IMR-90 (cell line): ENCODE data around the gene ATP13A2. TPM values are rescaled to one million over a fixed set of nuclear protein-coding genes. Genes with fewer than 3 reads are reported as not detected.

Experiments used
- BHLHE40 ChIP-seq: fragments of 150-350 bp; IDR thresholded peaks from 2 replicates; pipeline ENCODE4 v1.6.1; 2016; ENCODE audit warnings: mild to moderate bottlenecking, low read depth, low read length
- CHD1 ChIP-seq: IDR thresholded peaks from 2 replicates; pipeline ENCODE4 v1.6.1; 2012; ENCODE audit warnings: low read depth, low read length, improper control_type of control experiment
- FOS ChIP-seq: fragments of 150-350 bp; IDR thresholded peaks from 2 replicates; pipeline ENCODE4 v1.6.1; 2016; ENCODE audit warnings: low read depth, low read length
- MAFK ChIP-seq: IDR thresholded peaks from 2 replicates; pipeline ENCODE4 v1.6.1; 2012; ENCODE audit warnings: low read depth, low read length, improper control_type of control experiment
- NFE2L2 ChIP-seq: fragments of 150-350 bp; IDR thresholded peaks from 2 replicates; pipeline ENCODE4 v1.6.1; 2016; ENCODE audit warnings: low read depth, mild to moderate bottlenecking, low read length
- RAD21 ChIP-seq: IDR thresholded peaks from 2 replicates; pipeline ENCODE4 v1.6.1; 2012; ENCODE audit warnings: low read length, improper control_type of control experiment
- SMC3 ChIP-seq: fragments of 150-350 bp; IDR thresholded peaks from 2 replicates; pipeline ENCODE4 v1.6.1; 2016; ENCODE audit warnings: low read depth, mild to moderate bottlenecking, antibody characterized with exemption, low read length, moderate library complexity
- polyA plus RNA-seq, 3 experiments: library from polyadenylated mRNA; depleted of rRNA; stranded (reverse); fragments of >200 nt; gene quantifications; 2 replicates each; pipeline ENCODE4 v1.2.3, GENCODE V29; 2012; ENCODE audit warnings: low replicate concordance in 1 of 3
- total RNA-seq: library from RNA; depleted of rRNA; stranded (reverse); fragments of >200 nt; gene quantifications from 2 replicates; pipeline ENCODE4 v1.2.3, GENCODE V29; 2012

ATP13A2 gene
- total and polyA plus RNA-seq, 2 of the 4 experiments (the other 2 are of a cell fraction) = 5.7 to 18.9 TPM

- TF ChIP-seq RAD21 = no peak
- no peak for TF ChIP-seq BHLHE40
- TF ChIP-seq FOS = no peak
- no peak for TF ChIP-seq NFE2L2
- no peak for TF ChIP-seq MAFK
- TF ChIP-seq CHD1 = no peak
- TF ChIP-seq SMC3 = no peak
Measured at GRCh38 chr1:16980473-16981268, 31.1 kb downstream of the ATP13A2 start, which contains the start of gene MFAP2 (continued).
